Gastroesophageal sphincter (tissue), 2 donors: ENCODE measurements around the gene SORCS3.

Source experiments
- EP300 ChIP-seq: sonication (generic); formaldehyde crosslinking; IDR thresholded peaks from one replicate; pipeline ENCODE4 v1.6.1; 2017; ENCODE audit warnings: antibody characterized with exemption, mild to moderate bottlenecking
- POLR2A ChIP-seq, 2 donors: fragments of 450-650 bp; IDR thresholded peaks; one replicate each; pipeline ENCODE4 v1.6.1; 2017; ENCODE audit warnings: antibody characterized with exemption in 2 of 2, mild to moderate bottlenecking in 2 of 2, moderate library complexity in 1 of 2
- POLR2AphosphoS5 ChIP-seq: sonication (generic); formaldehyde crosslinking; IDR thresholded peaks from one replicate; pipeline ENCODE4 v1.6.1; 2017; ENCODE audit warnings: antibody characterized with exemption

GRCh38 chr10:105284476-105285215 lies 643.6 kb downstream of the SORCS3 start:
- TF ChIP-seq POLR2AphosphoS5: no peak
- no peak for TF ChIP-seq POLR2A (IDR thresholded peaks at IDR 0.05)
- no peak for TF ChIP-seq EP300
